HEK293T (cell line): ENCODE data around the gene IL1R1.
"Not testable (repeated sequence)": the region's sequence is repeated elsewhere in the genome, so short reads cannot be mapped to it uniquely, and the experiment has no call there.

ENCODE experiments used
- CTCF ChIA-PET: fragments of 350-600 bp; formaldehyde crosslinking; extraction: SDS; loops from one replicate; lab custom pipeline; 2021; ENCODE audit warnings: antibody characterized with exemption, inconsistent platforms; lab: Yijun Ruan, JAX
- POLR2A ChIA-PET: fragments of 350-600 bp; formaldehyde crosslinking; extraction: SDS; loops from one replicate; lab custom pipeline; 2020; ENCODE audit warnings: antibody characterized with exemption, inconsistent platforms; lab: Yijun Ruan, JAX
- DNase-seq: peaks from one replicate; pipeline ENCODE4 v3.0.0; 2012; ENCODE audit warnings: mixed read lengths; ENCODE audit errors: extremely low spot score
- ARNT ChIP-seq: fragments of 450-650 bp; IDR thresholded peaks from 2 replicates; pipeline ENCODE4 v1.6.1; 2017; ENCODE audit warnings: mild to moderate bottlenecking
- BHLHE40 ChIP-seq: fragments of 450-650 bp; IDR thresholded peaks from 2 replicates; pipeline ENCODE4 v1.6.1; 2016; ENCODE audit warnings: mild to moderate bottlenecking, moderate library complexity, borderline replicate concordance
- CTBP1 ChIP-seq: fragments of 450-650 bp; IDR thresholded peaks from 2 replicates; pipeline ENCODE4 v1.6.1; 2016; ENCODE audit warnings: borderline replicate concordance
- ELF4 ChIP-seq: fragments of 450-650 bp; IDR thresholded peaks from 2 replicates; pipeline ENCODE4 v1.6.1; 2017; ENCODE audit warnings: antibody characterized with exemption
- FOXA1 ChIP-seq: fragments of 450-650 bp; IDR thresholded peaks from 2 replicates; pipeline ENCODE4 v1.6.1; 2016; ENCODE audit warnings: mild to moderate bottlenecking
- FOXK2 ChIP-seq: fragments of 450-650 bp; IDR thresholded peaks from 2 replicates; pipeline ENCODE4 v1.6.1; 2016; ENCODE audit warnings: mild to moderate bottlenecking
- FOXM1 ChIP-seq: fragments of 450-650 bp; IDR thresholded peaks from 2 replicates; pipeline ENCODE4 v1.6.1; 2017; ENCODE audit warnings: mild to moderate bottlenecking, borderline replicate concordance
- HDGF ChIP-seq: fragments of 450-650 bp; IDR thresholded peaks from 2 replicates; pipeline ENCODE4 v1.6.1; 2017; ENCODE audit warnings: antibody characterized with exemption, borderline replicate concordance
- L3MBTL2 ChIP-seq: fragments of 450-650 bp; conservative IDR thresholded peaks from 2 replicates; pipeline ENCODE4 v1.6.1; 2016; ENCODE audit warnings: mild to moderate bottlenecking
- LEF1 ChIP-seq: fragments of 450-650 bp; IDR thresholded peaks from 2 replicates; pipeline ENCODE4 v1.6.1; 2017; ENCODE audit warnings: mild to moderate bottlenecking, borderline replicate concordance
- NFRKB ChIP-seq: fragments of 450-650 bp; IDR thresholded peaks from 2 replicates; pipeline ENCODE4 v1.6.1; 2016; ENCODE audit warnings: mild to moderate bottlenecking, moderate library complexity
- SP1 ChIP-seq: fragments of 450-650 bp; IDR thresholded peaks from 2 replicates; pipeline ENCODE4 v1.6.1; 2017
- SUZ12 ChIP-seq: fragments of 450-650 bp; IDR thresholded peaks from 2 replicates; pipeline ENCODE4 v1.6.1; 2016; ENCODE audit warnings: mild to moderate bottlenecking
- TARDBP ChIP-seq: fragments of 450-650 bp; IDR thresholded peaks from 2 replicates; pipeline ENCODE4 v1.6.1; 2016
- ZNF384 ChIP-seq: fragments of 450-650 bp; IDR thresholded peaks from 2 replicates; pipeline ENCODE4 v1.6.1; 2016
- TF ChIP-seq, protein P1 (sequence below): fragments of 450-650 bp; IDR thresholded peaks from 2 replicates; pipeline ENCODE4 v1.6.1; 2016

IL1R1 gene

DNA sequence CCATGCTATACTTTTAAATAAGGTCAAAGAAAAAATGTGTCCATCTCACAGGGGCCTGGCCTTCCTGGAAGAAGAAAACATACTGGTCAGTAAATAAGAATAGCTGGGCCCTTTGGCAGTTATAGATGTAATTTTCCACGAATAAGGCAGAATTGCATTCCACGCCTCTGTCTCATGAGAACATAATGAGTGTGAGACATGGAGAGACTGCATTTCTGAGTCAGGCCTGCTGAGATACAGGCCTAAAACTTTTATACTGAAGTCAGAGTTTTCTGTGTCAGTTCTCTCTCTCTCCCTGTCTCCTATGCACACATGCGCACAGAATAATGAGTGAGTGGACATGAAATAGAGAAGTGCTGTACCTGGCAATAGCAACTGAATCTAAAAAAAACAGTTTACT lies 20.4 kb upstream of the IL1R1 start:
- TF ChIP-seq, protein P1, sequence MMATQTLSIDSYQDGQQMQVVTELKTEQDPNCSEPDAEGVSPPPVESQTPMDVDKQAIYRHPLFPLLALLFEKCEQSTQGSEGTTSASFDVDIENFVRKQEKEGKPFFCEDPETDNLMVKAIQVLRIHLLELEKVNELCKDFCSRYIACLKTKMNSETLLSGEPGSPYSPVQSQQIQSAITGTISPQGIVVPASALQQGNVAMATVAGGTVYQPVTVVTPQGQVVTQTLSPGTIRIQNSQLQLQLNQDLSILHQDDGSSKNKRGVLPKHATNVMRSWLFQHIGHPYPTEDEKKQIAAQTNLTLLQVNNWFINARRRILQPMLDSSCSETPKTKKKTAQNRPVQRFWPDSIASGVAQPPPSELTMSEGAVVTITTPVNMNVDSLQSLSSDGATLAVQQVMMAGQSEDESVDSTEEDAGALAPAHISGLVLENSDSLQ, result no peak
- TF ChIP-seq BHLHE40 (no peak), NFRKB (no peak), HDGF (no peak), ZNF384 (no peak), TARDBP (no peak), SUZ12 (no peak), FOXK2 (no peak), SP1 (no peak), FOXA1 (no peak), LEF1 (no peak), CTBP1 (no peak), FOXM1 (no peak), L3MBTL2 (no peak), ARNT (no peak), ELF4 (no peak)
- POLR2A ChIA-PET, result no interaction called here
- DNase-seq, result no peak
- CTCF ChIA-PET, result no interaction called here

DNA sequence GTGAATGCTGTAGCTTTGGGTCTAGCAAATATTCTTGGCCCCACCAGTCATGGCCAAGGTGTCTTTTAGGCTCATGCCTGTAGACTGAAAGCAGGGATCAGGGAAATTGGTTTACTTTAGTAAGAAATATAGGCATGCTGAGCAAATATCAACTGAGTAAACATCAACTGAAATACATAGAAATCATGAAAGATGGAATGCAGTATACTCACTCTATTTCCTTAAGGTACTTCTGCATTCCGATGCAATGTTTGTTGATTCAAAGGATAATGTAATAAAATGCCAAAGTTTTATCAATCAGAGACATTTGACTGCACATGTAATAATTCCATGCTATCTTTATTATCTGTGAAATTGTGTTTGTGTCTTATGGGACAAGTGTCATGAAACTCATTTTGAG lies 19.6 kb upstream of the IL1R1 start:
- TF ChIP-seq LEF1 (no peak), ELF4 (no peak), FOXA1 (no peak), TARDBP (no peak), SUZ12 (no peak), ZNF384 (no peak), FOXM1 (no peak), CTBP1 (no peak), NFRKB (no peak), ARNT (no peak), HDGF (no peak), L3MBTL2 (no peak), SP1 (no peak), FOXK2 (no peak), BHLHE40 (no peak)
- TF ChIP-seq, protein P1, result no peak
- ChIA-PET CTCF (no interaction called here), POLR2A (no interaction called here)
- DNase-seq, result no peak

- CTCF ChIA-PET, POLR2A ChIA-PET, DNase-seq: not testable (repeated sequence)
These were observed 18.1 kb upstream of the IL1R1 start for GRCh38 chr2:102124421-102124820.

- CTCF ChIA-PET, result interaction anchor here (1.1 kb wide), 1 partner anchor 10 kb away, joined by 3 read pairs; no protein-coding TSS in a partner anchor
- TF ChIP-seq CTBP1, result no peak
- no peak for TF ChIP-seq SP1
- TF ChIP-seq FOXM1, result no peak
- TF ChIP-seq, protein P1, result no peak
- no peak for TF ChIP-seq FOXK2
- no peak for TF ChIP-seq ZNF384
- TF ChIP-seq FOXA1, result no peak
- TF ChIP-seq TARDBP, result no peak
- TF ChIP-seq NFRKB, result no peak
- no peak for TF ChIP-seq HDGF
- no peak for TF ChIP-seq BHLHE40
- TF ChIP-seq SUZ12, result no peak
- TF ChIP-seq LEF1, result no peak
- TF ChIP-seq L3MBTL2, result no peak
- no peak for TF ChIP-seq ARNT
- POLR2A ChIA-PET, result no interaction called here
- DNase-seq, result no peak
These were observed 16.4 kb upstream of the IL1R1 start for GRCh38 chr2:102126169-102126568.

GRCh38 chr2:102126660-102127059 lies 15.9 kb upstream of the IL1R1 start:
- TF ChIP-seq LEF1 (no peak), BHLHE40 (no peak), FOXK2 (no peak), ZNF384 (no peak), TARDBP (no peak), NFRKB (no peak), FOXM1 (no peak), ELF4 (no peak), L3MBTL2 (no peak), FOXA1 (no peak), HDGF (no peak), ARNT (no peak)
- POLR2A ChIA-PET, result no interaction called here
- CTCF ChIA-PET, result interaction anchor here (1.1 kb wide), 1 partner anchor 9 kb away, joined by 3 read pairs; no protein-coding TSS in a partner anchor
- no peak for DNase-seq

GRCh38 chr2:102129082-102129481 lies 13.5 kb upstream of the IL1R1 start:
- CTCF ChIA-PET, result no interaction called here
- POLR2A ChIA-PET, result no interaction called here
- no peak for DNase-seq
- TF ChIP-seq, protein P1, result no peak
- TF ChIP-seq FOXA1, result no peak
- TF ChIP-seq ZNF384, result no peak
- TF ChIP-seq CTBP1, result no peak
- no peak for TF ChIP-seq BHLHE40
- no peak for TF ChIP-seq ARNT
- TF ChIP-seq L3MBTL2, result no peak
- no peak for TF ChIP-seq SUZ12
- TF ChIP-seq FOXK2, result no peak
- TF ChIP-seq HDGF, result no peak
